Ovary (tissue), 9 donors: Measurements from ENCODE around the gene GABBR2. TPM values are rescaled to one million over a fixed set of nuclear protein-coding genes. Genes with fewer than 3 reads are reported as not detected.
"Not testable (repeated sequence)": the region's sequence is repeated elsewhere in the genome, so short reads cannot be mapped to it uniquely, and the experiment has no call there.

ENCODE experiments used
- DNase-seq, 5 donors: peaks; one replicate each; pipeline ENCODE4 v3.0.0-alpha.2; 2019 to 2020
- H3K27ac ChIP-seq, 2 donors: fragments of 200-600 bp; one replicate each; pipeline versions ENCODE4 v1.5.1 to v1.8.0; 2019 to 2022
- H3K27me3 ChIP-seq: fragments of 200-600 bp; one replicate; pipeline ENCODE4 v1.8.0; 2022
- H3K36me3 ChIP-seq: fragments of 200-600 bp; sonication (generic); one replicate; pipeline ENCODE4 v1.5.1; 2019
- H3K4me1 ChIP-seq: one replicate; pipeline ENCODE4 v1.8.1; 2013; ENCODE audit warnings: mild to moderate bottlenecking, moderate library complexity; ENCODE audit not compliant: insufficient read depth
- H3K4me3 ChIP-seq: fragments of 200-600 bp; sonication (generic); one replicate; pipeline ENCODE4 v1.5.1; 2017
- H3K9me3 ChIP-seq, 2 donors: fragments of 200-600 bp in 1 of 2; sonication (generic) in 1 of 2; one replicate each; pipeline versions ENCODE4 v1.5.1 to v1.8.1; 2013 to 2019; ENCODE audit warnings: mild to moderate bottlenecking in 1 of 2, moderate library complexity in 1 of 2
- EP300 ChIP-seq: sonication (generic); formaldehyde crosslinking; IDR thresholded peaks from one replicate; pipeline ENCODE4 v1.6.1; 2017; ENCODE audit warnings: antibody characterized with exemption
- POLR2A ChIP-seq: fragments of 450-650 bp; IDR thresholded peaks from one replicate; pipeline ENCODE4 v1.6.1; 2017; ENCODE audit warnings: antibody characterized with exemption, mild to moderate bottlenecking, moderate library complexity
- WGBS, 3 donors: extraction: QIAGEN DNeasy Blood & Tissue Kit in 1 of 3; methylation state at CpG; one replicate each; pipeline versions ENCODE4 v1.1.5 to v1.1.7; 2013 to 2017; 5-methylcytosine and 5-hydroxymethylcytosine counted together
- intact Hi-C, 4 donors: fragments of 100-400 bp; cut with DNase I; formaldehyde crosslinking; loops; one replicate each; pipeline versions ENCODE4 v1.11.0 to v1.15.1; 2022 to 2023
- polyA plus RNA-seq, 2 donors: library from polyadenylated mRNA; stranded (reverse); fragments of 200-250 nt in 1 of 2; fragments of 350-450 nt in 1 of 2; fragmentation: Illumina TruSeq in 1 of 2; extraction: RNeasy Lipid Tissue Mini Kit (QIAGEN cat#74804) in 1 of 2; gene quantifications; one replicate each; pipeline ENCODE4 v1.2.3, GENCODE V29; 2013 to 2014
- total RNA-seq, 7 donors: library from RNA; depleted of rRNA in 2 of 7; stranded (reverse); fragments of >200 nt in 2 of 7; fragmentation: NEBNext Ultra II Directional in 3 of 7; extraction: Animal tissue kit (Norgen Biotek cat#: 25700) in 3 of 7; gene quantifications; one replicate each; pipeline versions ENCODE4 v1.1.0 to v1.2.4, GENCODE V29; 2016 to 2023
- TF ChIP-seq, protein P1 (sequence below), 3 donors: fragments of 450-650 bp in 2 of 3; fragments of 200-600 bp in 1 of 3; IDR thresholded peaks; one replicate each; pipeline versions ENCODE4 v1.5.1 to v1.8.0; 2016 to 2022; ENCODE audit warnings: antibody characterized with exemption in 3 of 3, mild to moderate bottlenecking in 1 of 3
- donor health status: DM: no; HTN: no; CAD: no; lungs with moderate emphysema.
- donor health status: DM: no; HTN: no; CAD: no.
- donor health status: Bipolar disorder and iron deficiency.
- donor health status: DM: yes; HTN: yes; CAD: no.
- donor health status: DM: no; HTN: no; CAD: no.
- donor health status: DM: yes; HTN: yes; CAD: no.

The GABBR2 gene
- total and polyA plus RNA-seq, 9 donors, result 0.05 to 0.30 (median 0.22) TPM; not detected in 6

DNA sequence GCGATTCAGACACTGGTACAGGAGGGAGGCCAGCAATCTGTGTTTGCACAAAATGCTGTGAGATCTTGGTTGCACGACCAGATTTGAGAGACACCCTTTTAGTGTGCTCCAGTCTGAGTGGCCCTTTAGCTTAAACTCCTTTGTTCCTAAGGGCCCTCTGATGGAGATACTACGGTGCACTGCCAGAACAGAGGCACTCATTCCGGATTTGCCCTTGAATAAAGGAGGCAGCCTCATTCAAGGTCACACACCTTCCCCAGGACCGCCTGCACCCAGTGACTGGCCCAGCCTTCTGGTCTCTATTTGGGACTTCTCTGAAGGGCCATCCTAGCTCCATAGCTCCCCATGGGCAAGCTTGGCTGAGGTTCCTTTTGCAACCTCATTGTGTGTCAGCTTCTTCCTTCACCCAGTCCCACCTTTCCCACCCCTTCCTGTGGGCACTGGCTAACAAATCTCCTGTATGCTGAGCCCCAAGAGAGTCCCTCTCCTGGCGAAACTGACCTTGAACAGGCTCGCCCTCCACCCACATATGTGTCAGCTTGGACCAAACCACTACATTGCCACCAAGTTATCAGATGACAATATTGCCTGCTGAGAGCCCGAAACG is 191.7 kb downstream of the GABBR2 start:
- Histone ChIP-seq H3K27ac (no peak overlapping the region), H3K36me3 (no peaks in the 10 kb centered on the region), H3K4me1 (no peaks in the 10 kb centered on the region), H3K27me3 (no peaks in the 10 kb centered on the region), H3K4me3 (no peak overlapping the region), H3K9me3 (no peaks in the 10 kb centered on the region)
- no peak for DNase-seq
- TF ChIP-seq POLR2A (no peak), EP300 (no peak)
- TF ChIP-seq, protein P1, sequence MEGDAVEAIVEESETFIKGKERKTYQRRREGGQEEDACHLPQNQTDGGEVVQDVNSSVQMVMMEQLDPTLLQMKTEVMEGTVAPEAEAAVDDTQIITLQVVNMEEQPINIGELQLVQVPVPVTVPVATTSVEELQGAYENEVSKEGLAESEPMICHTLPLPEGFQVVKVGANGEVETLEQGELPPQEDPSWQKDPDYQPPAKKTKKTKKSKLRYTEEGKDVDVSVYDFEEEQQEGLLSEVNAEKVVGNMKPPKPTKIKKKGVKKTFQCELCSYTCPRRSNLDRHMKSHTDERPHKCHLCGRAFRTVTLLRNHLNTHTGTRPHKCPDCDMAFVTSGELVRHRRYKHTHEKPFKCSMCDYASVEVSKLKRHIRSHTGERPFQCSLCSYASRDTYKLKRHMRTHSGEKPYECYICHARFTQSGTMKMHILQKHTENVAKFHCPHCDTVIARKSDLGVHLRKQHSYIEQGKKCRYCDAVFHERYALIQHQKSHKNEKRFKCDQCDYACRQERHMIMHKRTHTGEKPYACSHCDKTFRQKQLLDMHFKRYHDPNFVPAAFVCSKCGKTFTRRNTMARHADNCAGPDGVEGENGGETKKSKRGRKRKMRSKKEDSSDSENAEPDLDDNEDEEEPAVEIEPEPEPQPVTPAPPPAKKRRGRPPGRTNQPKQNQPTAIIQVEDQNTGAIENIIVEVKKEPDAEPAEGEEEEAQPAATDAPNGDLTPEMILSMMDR (IDR thresholded peaks at IDR 0.05), result no peak
- intact Hi-C loops, result no loop called here
- 49 to 74% (median 60%) methylated on average over 9 of the region's 9 CpGs for WGBS, 3 donors

DNA sequence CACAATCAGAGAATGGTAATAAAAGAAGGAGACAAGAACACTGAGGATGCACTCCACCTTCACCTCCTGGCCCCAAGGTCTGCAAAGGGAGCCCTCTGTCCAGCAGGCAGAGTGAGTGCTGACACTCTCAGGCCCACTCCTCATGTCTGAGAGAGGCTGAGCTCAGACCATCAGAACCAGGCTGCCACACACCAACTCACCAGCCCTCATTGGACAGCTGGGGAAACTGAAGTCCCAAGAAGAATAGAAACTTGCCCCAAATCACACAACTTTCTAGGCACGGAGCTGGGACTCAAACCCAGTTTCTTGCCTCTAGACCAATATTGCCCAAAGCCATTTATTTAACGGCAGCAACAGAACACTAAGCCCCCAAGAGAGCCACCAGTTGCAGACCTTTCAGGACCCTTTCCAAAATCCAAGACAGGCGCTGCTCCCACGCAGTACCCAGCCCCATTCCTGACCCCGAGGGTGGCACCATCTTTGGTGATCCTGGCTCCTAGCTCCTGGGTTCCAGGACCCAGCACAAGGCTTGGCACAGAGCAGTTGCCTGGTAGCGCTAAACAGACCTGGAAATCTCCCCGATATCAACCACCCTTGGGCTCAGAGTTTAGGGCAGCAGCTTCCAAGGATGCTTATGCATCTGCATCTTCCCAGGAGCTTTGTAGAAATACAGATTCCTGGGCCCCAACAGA is 192.4 kb downstream of the GABBR2 start:
- no peaks in the 10 kb centered on the region for H3K36me3 ChIP-seq
- no peaks in the 10 kb centered on the region for H3K9me3 ChIP-seq
- WGBS, 3 donors, result 82 to 85% (median 83%) methylated on average over 7 of the region's 7 CpGs
- DNase-seq, result no peak
- no peak overlapping the region for H3K4me3 ChIP-seq
- no peak overlapping the region for H3K27ac ChIP-seq
- no peaks in the 10 kb centered on the region for H3K27me3 ChIP-seq
- intact Hi-C loops, result no loop called here
- TF ChIP-seq EP300 (no peak), POLR2A (no peak)
- TF ChIP-seq, protein P1 (IDR thresholded peaks at IDR 0.05), result no peak
- H3K4me1 ChIP-seq, result no peaks in the 10 kb centered on the region

DNA sequence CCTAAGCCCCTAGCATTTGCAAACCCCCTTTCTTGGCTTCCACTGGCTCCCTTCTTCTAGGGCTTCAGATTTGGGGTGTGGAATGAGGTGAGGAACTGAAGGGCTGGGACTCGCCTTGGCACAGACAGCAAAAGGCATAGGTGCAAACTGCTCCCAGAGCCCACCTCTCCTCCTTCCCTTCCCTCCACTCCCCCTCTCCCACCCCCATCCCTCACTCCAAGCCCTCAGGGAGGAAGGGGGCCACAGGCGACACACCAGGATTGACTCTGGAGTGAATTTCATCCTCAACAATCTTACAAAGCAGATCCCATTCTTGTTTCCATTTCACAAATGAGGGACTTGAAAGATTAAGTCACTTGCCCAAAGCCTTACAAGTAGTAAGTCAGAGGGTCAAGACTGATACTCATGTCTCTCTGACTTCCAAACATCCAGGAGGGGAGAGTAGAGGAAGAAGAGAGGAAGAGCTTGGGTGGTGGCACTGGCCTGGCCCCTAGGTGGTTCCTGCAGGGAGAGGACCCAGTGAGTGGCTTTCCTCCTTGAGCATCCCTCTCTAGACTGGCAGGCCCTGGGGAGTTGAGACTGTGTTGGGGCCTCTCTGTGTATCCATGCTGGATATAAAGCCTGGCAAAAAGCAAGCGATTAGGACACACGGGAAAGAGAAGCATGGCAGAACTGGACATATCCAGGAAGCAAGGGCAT is 193.1 kb downstream of the GABBR2 start:
- Histone ChIP-seq H3K4me1 (no peaks in the 10 kb centered on the region), H3K27ac (no peak overlapping the region), H3K9me3 (no peaks in the 10 kb centered on the region), H3K36me3 (no peaks in the 10 kb centered on the region), H3K27me3 (no peaks in the 10 kb centered on the region), H3K4me3 (no peak overlapping the region)
- TF ChIP-seq, protein P1 (IDR thresholded peaks at IDR 0.05), result no peak
- TF ChIP-seq EP300 (no peak), POLR2A (no peak)
- intact Hi-C loops, result no loop called here
- 84 to 87% (median 85%) methylated on average over 4 of the region's 4 CpGs for WGBS, 3 donors
- DNase-seq, result no peak

DNA sequence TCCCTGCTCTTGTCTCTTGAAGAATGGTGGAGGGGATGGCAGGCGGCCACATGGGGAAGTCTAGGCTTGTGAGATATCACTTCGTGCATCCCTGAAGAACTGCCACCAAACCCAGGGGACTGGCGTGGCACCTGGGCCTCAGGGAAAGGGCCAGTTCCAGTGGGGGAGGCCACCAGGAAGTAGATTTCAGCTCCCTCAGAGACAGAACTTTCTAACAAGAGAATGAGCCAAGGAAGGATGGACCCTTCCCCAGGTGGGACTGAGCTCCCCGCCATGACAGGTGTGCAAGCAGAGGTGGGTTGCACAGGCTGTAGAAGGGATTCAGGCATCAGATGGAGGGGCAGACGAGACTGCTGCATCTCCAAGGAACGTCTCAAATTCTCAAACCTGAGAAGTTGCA is 193.9 kb downstream of the GABBR2 start:
- no peaks in the 10 kb centered on the region for H3K9me3 ChIP-seq
- no peak overlapping the region for H3K27ac ChIP-seq
- intact Hi-C loops, result no loop called here
- TF ChIP-seq, protein P1 (IDR thresholded peaks at IDR 0.05), result no peak
- TF ChIP-seq EP300 (no peak), POLR2A (no peak)
- WGBS, 3 donors, result 82 to 84% (median 84%) methylated on average over 6 of the region's 6 CpGs
- no peaks in the 10 kb centered on the region for H3K27me3 ChIP-seq
- no peak for DNase-seq
- H3K4me3 ChIP-seq, result no peak overlapping the region
- H3K4me1 ChIP-seq, result no peaks in the 10 kb centered on the region
- no peaks in the 10 kb centered on the region for H3K36me3 ChIP-seq

DNA sequence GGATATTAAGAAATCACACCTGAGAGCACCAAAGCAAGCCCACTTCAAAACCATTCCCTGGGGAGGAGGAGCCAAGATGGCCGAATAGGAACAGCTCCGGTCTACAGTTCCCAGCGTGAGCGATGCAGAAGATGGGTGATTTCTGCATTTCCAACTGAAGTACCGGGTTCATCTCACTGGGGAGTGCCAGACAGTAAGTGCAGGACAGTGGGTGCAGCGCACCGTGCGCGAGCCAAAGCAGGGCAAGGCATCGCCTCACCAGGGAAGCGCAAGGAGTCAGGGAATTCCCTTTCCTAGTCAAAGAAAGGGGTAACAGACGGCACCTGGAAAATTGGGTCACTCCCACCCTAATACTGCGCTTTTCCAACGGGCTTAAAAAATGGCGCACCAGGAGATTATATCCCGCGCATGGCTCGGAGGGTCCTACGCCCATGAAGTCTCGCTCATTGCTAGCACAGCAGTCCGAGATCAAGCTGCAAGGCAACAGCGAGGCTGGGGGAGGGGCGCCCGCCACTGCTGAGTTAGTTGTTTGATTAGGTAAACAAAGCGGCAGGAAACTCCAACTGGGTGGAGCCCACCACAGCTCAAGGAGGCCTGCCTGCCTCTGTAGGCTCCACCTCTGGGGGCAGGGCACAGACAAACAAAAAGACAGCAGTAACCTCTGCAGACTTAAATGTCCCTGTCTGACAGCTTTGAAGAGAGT is 200.4 kb downstream of the GABBR2 start:
- not testable (repeated sequence) for DNase-seq, H3K27ac ChIP-seq

More for the DNA sequence above, 200.4 kb downstream of the GABBR2 start:
- H3K4me1 ChIP-seq, H3K4me3 ChIP-seq, intact Hi-C loops, H3K36me3 ChIP-seq, H3K9me3 ChIP-seq, H3K27me3 ChIP-seq: not testable (repeated sequence)
- WGBS, 3 donors, result 87 to 92% (median 88%) methylated on average over 24 to 25 of the region's 25 CpGs
